ENCODE results near the gene STRA8. TPM values are rescaled to one million over a fixed set of nuclear protein-coding genes. Genes with fewer than 3 reads are reported as not detected.

The STRA8 gene
- polyA plus RNA-seq, 1 donor (not counting 4 experiments of a cell fraction or from before 2014, with no cell fraction given): not detected

GRCh38 chr7:135208102-135208793 lies 25.4 kb upstream of the STRA8 start:
- dilution Hi-C loops (cut with MboI; ENCODE audit: extremely low pct_ligation_motif_present, low sequenced_read_pairs): no loop called here
- no peak overlapping the region for H3K9ac ChIP-seq (ENCODE audit: control insufficient read depth, extremely low read depth, insufficient read depth, low read length)
- H3K79me2 ChIP-seq (ENCODE audit: control insufficient read depth, insufficient read depth, low read length): peaks cover 37% of the 10 kb centered on the region
- H3K36me3 ChIP-seq (ENCODE audit: control insufficient read depth in 2 of 2, extremely low read depth in 1 of 2, insufficient read depth in 2 of 2, low read length in 2 of 2): peaks cover 6 to 11% of the 10 kb centered on the region in 2 experiments
- no peak overlapping the region for H3K4me2 ChIP-seq (ENCODE audit: control insufficient read depth, extremely low read depth, insufficient read depth, low read depth, low read length)
- H3K9me3 ChIP-seq (ENCODE audit: control insufficient read depth, low read depth, low read length): no peaks in the 10 kb centered on the region
- no peak overlapping the region for H3K27ac ChIP-seq (ENCODE audit: control insufficient read depth, insufficient read depth, low read length)
- peaks cover 37% of the 10 kb centered on the region for H3K4me1 ChIP-seq (ENCODE audit: control insufficient read depth, extremely low read depth, insufficient read depth, low read length)
- no peak overlapping the region for H2AFZ ChIP-seq (ENCODE audit: control insufficient read depth, low read length)
- no peaks in the 10 kb centered on the region for H3K27me3 ChIP-seq (ENCODE audit: control insufficient read depth, extremely low read depth, insufficient read depth, low read length)
- no peak overlapping the region for H3K4me3 ChIP-seq (ENCODE audit: control insufficient read depth in 2 of 3, extremely low read depth in 1 of 3, insufficient read depth in 2 of 3, low read depth in 1 of 3, low read length in 3 of 3)
- H3K9me1 ChIP-seq (ENCODE audit: control insufficient read depth, extremely low read depth, insufficient read depth, low read length): no peaks in the 10 kb centered on the region
- no peak for DNase-seq (ENCODE audit: low read depth, low spot score)
- no peak for TF ChIP-seq CTCF (optimal IDR thresholded peaks at IDR 0.05 in 1 of 3, IDR thresholded peaks at IDR 0.05 in 1 of 3, conservative IDR thresholded peaks at IDR 0.05 in 1 of 3; ENCODE audit: extremely low read depth in 1 of 3, insufficient read depth in 2 of 3, low read length in 3 of 3)
- no peak for TF ChIP-seq EZH2 (IDR thresholded peaks at IDR 0.05; ENCODE audit: low read length)
- H4K20me1 ChIP-seq (ENCODE audit: control insufficient read depth, extremely low read depth, insufficient read depth, low read length): no peaks in the 10 kb centered on the region
- no peak for FAIRE-seq

- Histone ChIP-seq H3K27ac (ENCODE audit: control insufficient read depth, insufficient read depth, low read length) (no peak overlapping the region), H3K9me3 (ENCODE audit: control insufficient read depth, low read depth, low read length) (no peaks in the 10 kb centered on the region), H3K9ac (ENCODE audit: control insufficient read depth, extremely low read depth, insufficient read depth, low read length) (no peak overlapping the region), H3K36me3 (ENCODE audit: control insufficient read depth in 2 of 2, extremely low read depth in 1 of 2, insufficient read depth in 2 of 2, low read length in 2 of 2) (peaks cover under 1 to 5% of the 10 kb centered on the region in 2 experiments), H2AFZ (ENCODE audit: control insufficient read depth, low read length) (no peak overlapping the region), H3K9me1 (ENCODE audit: control insufficient read depth, extremely low read depth, insufficient read depth, low read length) (no peaks in the 10 kb centered on the region), H3K4me3 (ENCODE audit: control insufficient read depth in 2 of 3, extremely low read depth in 1 of 3, insufficient read depth in 2 of 3, low read depth in 1 of 3, low read length in 3 of 3) (no peak overlapping the region), H3K27me3 (ENCODE audit: control insufficient read depth, extremely low read depth, insufficient read depth, low read length) (no peaks in the 10 kb centered on the region), H4K20me1 (ENCODE audit: control insufficient read depth, extremely low read depth, insufficient read depth, low read length) (no peaks in the 10 kb centered on the region), H3K79me2 (ENCODE audit: control insufficient read depth, insufficient read depth, low read length) (peaks cover 31% of the 10 kb centered on the region), H3K4me2 (ENCODE audit: control insufficient read depth, extremely low read depth, insufficient read depth, low read depth, low read length) (peak overlapping the region; percentile 42), H3K4me1 (ENCODE audit: control insufficient read depth, extremely low read depth, insufficient read depth, low read length) (peaks cover 39% of the 10 kb centered on the region)
- FAIRE-seq: no peak
- dilution Hi-C loops (cut with MboI; ENCODE audit: extremely low pct_ligation_motif_present, low sequenced_read_pairs): no loop called here
- no peak for DNase-seq (ENCODE audit: low read depth, low spot score)
- TF ChIP-seq CTCF (optimal IDR thresholded peaks at IDR 0.05 in 1 of 3, IDR thresholded peaks at IDR 0.05 in 1 of 3, conservative IDR thresholded peaks at IDR 0.05 in 1 of 3; ENCODE audit: extremely low read depth in 1 of 3, insufficient read depth in 2 of 3, low read length in 3 of 3): no peak
- TF ChIP-seq EZH2 (IDR thresholded peaks at IDR 0.05; ENCODE audit: low read length): no peak
Measured at GRCh38 chr7:135209225-135209834, 24.3 kb upstream of the STRA8 start.
